K562 (cell line): ENCODE measurements around the gene PPEF2. TPM values are rescaled to one million over a fixed set of nuclear protein-coding genes. Genes with fewer than 3 reads are reported as not detected.

ENCODE experiments used
- ARID1B ChIP-seq: fragments of 450-650 bp; IDR thresholded peaks from 2 replicates; pipeline ENCODE4 v1.6.1; 2016; ENCODE audit warnings: antibody characterized with exemption, mild to moderate bottlenecking, inconsistent platforms
- ARID3B ChIP-seq: fragments of 250-450 bp; sonication (Bioruptor Pico); IDR thresholded peaks from 2 replicates; pipeline ENCODE4 v1.4.0; 2020; ENCODE audit warnings: borderline replicate concordance
- ASH1L ChIP-seq: fragments of 450-650 bp; IDR thresholded peaks from 2 replicates; pipeline ENCODE4 v1.6.1; 2018; ENCODE audit warnings: borderline replicate concordance, mild to moderate bottlenecking, low read depth; ENCODE audit not compliant: partially characterized antibody
- BRF2 ChIP-seq: IDR thresholded peaks from 3 replicates; pipeline ENCODE4 v1.6.1; 2011; ENCODE audit warnings: borderline replicate concordance, mild to moderate bottlenecking; ENCODE audit not compliant: insufficient read length, insufficient read depth
- CHD1 ChIP-seq: fragments of 200-600 bp; sonication (generic); IDR thresholded peaks from one replicate; pipeline ENCODE4 v1.6.1; 2012; ENCODE audit warnings: mild to moderate bottlenecking, moderate library complexity, low read length, inconsistent platforms
- EP300 ChIP-seq: IDR thresholded peaks from 2 replicates; pipeline ENCODE4 v1.6.1; 2012; ENCODE audit warnings: low read length, improper control_type of control experiment
- HDAC1 ChIP-seq, 2 experiments: fragments of 450-650 bp; IDR thresholded peaks; 2 replicates each; pipeline ENCODE4 v1.6.1; 2016 to 2017; ENCODE audit warnings: inconsistent platforms in 1 of 2, mild to moderate bottlenecking in 1 of 2, moderate library complexity in 1 of 2
- MXI1 ChIP-seq: IDR thresholded peaks from 2 replicates; pipeline ENCODE4 v1.6.1; 2011; ENCODE audit warnings: low read depth, mild to moderate bottlenecking, improper control_type of control experiment, low read length
- NFE2 ChIP-seq: IDR thresholded peaks from 2 replicates; pipeline ENCODE4 v1.6.1; 2014; ENCODE audit warnings: antibody characterized with exemption, low read depth
- PTBP1 ChIP-seq: fragments of 200-400 bp; formaldehyde crosslinking; IDR thresholded peaks from 2 replicates; pipeline ENCODE4 v1.6.1; 2017; ENCODE audit warnings: low read depth, low read length
- RREB1 ChIP-seq: fragments of 250-450 bp; sonication (Bioruptor Pico); IDR thresholded peaks from 2 replicates; pipeline ENCODE4 v1.4.0; 2020
- ZNF583 ChIP-seq: fragments of 250-450 bp; sonication (Bioruptor Pico); IDR thresholded peaks from 2 replicates; pipeline ENCODE4 v1.4.0; 2020
- ZNF586 ChIP-seq: fragments of 450-650 bp; formaldehyde crosslinking; conservative IDR thresholded peaks from 2 replicates; pipeline ENCODE4 v1.4.0; 2020; ENCODE audit warnings: mild to moderate bottlenecking, moderate library complexity
- ZNF766 ChIP-seq: fragments of 200-800 bp; sonication (Bioruptor generic); conservative IDR thresholded peaks from 2 replicates; pipeline ENCODE4 v1.6.1; 2016; ENCODE audit warnings: missing genetic modification characterization, missing compliant biosample characterization
- polyA plus RNA-seq, 8 experiments: library from polyadenylated mRNA; depleted of rRNA in 4 of 8; stranded (reverse) in 5 of 8; unstranded in 3 of 8; fragments of >200 nt; fragmentation: Nextera tagmentation in 2 of 8; fragmentation: Illumina TruSeq in 1 of 8; extraction: Ambion mirVana in 2 of 8; extraction: Trizol in 1 of 8; gene quantifications; 2 replicates each; pipeline versions ENCODE4 v1.2.1 to v1.2.3, GENCODE V29; 2011 to 2014; ENCODE audit warnings: inconsistent platforms in 1 of 8, missing spikeins in 1 of 8
- total RNA-seq, 7 experiments: library from RNA; depleted of rRNA in 6 of 7; stranded (reverse); fragments of >200 nt in 6 of 7; fragmentation: Illumina TruSeq in 2 of 7; extraction: Trizol in 2 of 7; gene quantifications; 2 replicates each; pipeline versions ENCODE4 v1.2.1 to v1.2.3, GENCODE V29; 2011 to 2021; ENCODE audit warnings: low replicate concordance in 1 of 7
- TF ChIP-seq, protein P1 (sequence below), 2 experiments: fragments of 450-650 bp in 1 of 2; IDR thresholded peaks; 2 replicates each; pipeline ENCODE4 v1.6.1; 2011 to 2017; ENCODE audit warnings: low read depth in 2 of 2, antibody characterized with exemption in 1 of 2, borderline replicate concordance in 1 of 2, low read length in 1 of 2, mild to moderate bottlenecking in 1 of 2, mixed read lengths in 1 of 2; ENCODE audit not compliant: control insufficient read depth in 1 of 2

Gene PPEF2
- total and polyA plus RNA-seq, 9 of the 15 experiments (the other 6 are each of a cell fraction or from before 2014, with no cell fraction given) = not detected

GRCh38 chr4:75939890-75940691, 37.8 kb upstream of the PPEF2 start (continued):
- TF ChIP-seq NFE2 (no peak), ARID1B (peak; percentile 18; the same call in 1 of the 2 replicates), ZNF586 (no peak), EP300 (no peak), RREB1 (CRISPR knock-in tag) (no peak), HDAC1 (IDR thresholded peaks at IDR 0.05) (no peak; a peak in 1 of 4 replicates), MXI1 (no peak), ARID3B (CRISPR knock-in tag) (no peak), ASH1L (no peak), PTBP1 (no peak), CHD1 (no peak), ZNF583 (CRISPR knock-in tag) (no peak), BRF2 (no peak), ZNF766 (CRISPR knock-in tag) (peak; percentile 69; the same call in 1 of the 2 replicates)
- TF ChIP-seq, protein P1, sequence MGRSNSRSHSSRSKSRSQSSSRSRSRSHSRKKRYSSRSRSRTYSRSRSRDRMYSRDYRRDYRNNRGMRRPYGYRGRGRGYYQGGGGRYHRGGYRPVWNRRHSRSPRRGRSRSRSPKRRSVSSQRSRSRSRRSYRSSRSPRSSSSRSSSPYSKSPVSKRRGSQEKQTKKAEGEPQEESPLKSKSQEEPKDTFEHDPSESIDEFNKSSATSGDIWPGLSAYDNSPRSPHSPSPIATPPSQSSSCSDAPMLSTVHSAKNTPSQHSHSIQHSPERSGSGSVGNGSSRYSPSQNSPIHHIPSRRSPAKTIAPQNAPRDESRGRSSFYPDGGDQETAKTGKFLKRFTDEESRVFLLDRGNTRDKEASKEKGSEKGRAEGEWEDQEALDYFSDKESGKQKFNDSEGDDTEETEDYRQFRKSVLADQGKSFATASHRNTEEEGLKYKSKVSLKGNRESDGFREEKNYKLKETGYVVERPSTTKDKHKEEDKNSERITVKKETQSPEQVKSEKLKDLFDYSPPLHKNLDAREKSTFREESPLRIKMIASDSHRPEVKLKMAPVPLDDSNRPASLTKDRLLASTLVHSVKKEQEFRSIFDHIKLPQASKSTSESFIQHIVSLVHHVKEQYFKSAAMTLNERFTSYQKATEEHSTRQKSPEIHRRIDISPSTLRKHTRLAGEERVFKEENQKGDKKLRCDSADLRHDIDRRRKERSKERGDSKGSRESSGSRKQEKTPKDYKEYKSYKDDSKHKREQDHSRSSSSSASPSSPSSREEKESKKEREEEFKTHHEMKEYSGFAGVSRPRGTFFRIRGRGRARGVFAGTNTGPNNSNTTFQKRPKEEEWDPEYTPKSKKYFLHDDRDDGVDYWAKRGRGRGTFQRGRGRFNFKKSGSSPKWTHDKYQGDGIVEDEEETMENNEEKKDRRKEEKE (IDR thresholded peaks at IDR 0.05; ENCODE audit: borderline replicate concordance in 1 of 2, control insufficient read depth in 1 of 2, low read depth in 2 of 2, low read length in 1 of 2) = no peak
